Measurements from ENCODE around the gene PKN2. TPM values are rescaled to one million over a fixed set of nuclear protein-coding genes. Genes with fewer than 3 reads are reported as not detected.

The PKN2 gene
- total RNA-seq, 2 experiments from 2014 or later: 18.0 to 18.1 TPM

DNA sequence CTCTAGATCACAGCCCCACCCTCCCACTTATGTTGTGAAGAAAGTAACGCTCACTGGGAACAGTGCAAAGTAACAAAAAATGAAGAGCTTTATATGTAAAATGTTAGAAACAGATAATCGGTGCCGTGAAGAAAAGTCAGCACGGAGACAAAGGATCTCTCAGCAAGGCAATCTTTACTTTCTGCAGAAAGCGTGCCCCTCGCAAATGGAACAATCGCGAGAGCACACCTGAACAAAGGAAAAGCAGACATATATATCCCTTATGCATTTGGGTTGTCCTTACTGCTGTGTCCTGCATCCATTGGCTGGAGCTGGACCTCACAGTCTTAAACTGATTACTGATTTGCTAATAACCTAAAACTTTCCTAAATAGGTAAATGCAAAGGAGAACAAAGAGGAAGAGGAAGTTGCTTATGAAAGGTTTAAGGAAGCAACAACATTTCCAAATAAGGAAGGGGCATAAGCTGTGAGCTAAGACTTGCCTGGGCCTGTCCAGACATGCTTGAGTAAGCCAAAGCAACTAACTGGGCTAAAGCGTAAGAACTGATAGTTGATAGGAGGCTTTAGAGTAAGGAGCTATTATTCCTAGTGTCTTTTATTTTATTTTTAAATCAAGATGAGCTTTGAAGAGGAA lies 117.6 kb downstream of the PKN2 start:
- peaks cover 3% of the 10 kb centered on the region for H3K9me3 Mint-ChIP-seq
- peaks cover 9% of the 10 kb centered on the region for H3K4me1 Mint-ChIP-seq (ENCODE audit: low read depth)
- POLR2A ChIA-PET: no interaction called here
- H3K27me3 Mint-ChIP-seq: no peaks in the 10 kb centered on the region
- TF ChIP-seq, protein P1, sequence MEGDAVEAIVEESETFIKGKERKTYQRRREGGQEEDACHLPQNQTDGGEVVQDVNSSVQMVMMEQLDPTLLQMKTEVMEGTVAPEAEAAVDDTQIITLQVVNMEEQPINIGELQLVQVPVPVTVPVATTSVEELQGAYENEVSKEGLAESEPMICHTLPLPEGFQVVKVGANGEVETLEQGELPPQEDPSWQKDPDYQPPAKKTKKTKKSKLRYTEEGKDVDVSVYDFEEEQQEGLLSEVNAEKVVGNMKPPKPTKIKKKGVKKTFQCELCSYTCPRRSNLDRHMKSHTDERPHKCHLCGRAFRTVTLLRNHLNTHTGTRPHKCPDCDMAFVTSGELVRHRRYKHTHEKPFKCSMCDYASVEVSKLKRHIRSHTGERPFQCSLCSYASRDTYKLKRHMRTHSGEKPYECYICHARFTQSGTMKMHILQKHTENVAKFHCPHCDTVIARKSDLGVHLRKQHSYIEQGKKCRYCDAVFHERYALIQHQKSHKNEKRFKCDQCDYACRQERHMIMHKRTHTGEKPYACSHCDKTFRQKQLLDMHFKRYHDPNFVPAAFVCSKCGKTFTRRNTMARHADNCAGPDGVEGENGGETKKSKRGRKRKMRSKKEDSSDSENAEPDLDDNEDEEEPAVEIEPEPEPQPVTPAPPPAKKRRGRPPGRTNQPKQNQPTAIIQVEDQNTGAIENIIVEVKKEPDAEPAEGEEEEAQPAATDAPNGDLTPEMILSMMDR (IDR thresholded peaks at IDR 0.05): no peak
- H3K27ac Mint-ChIP-seq: peak overlapping the region; percentile 23
- CTCF ChIA-PET: interaction anchor here (0.8 to 2.0 kb wide), 6 partner anchors 9 to 117 kb away, joined by 3 to 17 read pairs (median 5); partner anchors contain the start of gene PKN2
- intact Hi-C loops (cut with micrococcal nuclease): loop anchor here (5.0 kb wide), 1 partner anchor 76 kb away; no protein-coding TSS in a partner anchor
- DNase-seq: no peak
- no peak overlapping the region for H3K4me3 Mint-ChIP-seq
- peaks cover 34% of the 10 kb centered on the region for H3K36me3 Mint-ChIP-seq (ENCODE audit: low read depth)
- no peak for ATAC-seq

DNA sequence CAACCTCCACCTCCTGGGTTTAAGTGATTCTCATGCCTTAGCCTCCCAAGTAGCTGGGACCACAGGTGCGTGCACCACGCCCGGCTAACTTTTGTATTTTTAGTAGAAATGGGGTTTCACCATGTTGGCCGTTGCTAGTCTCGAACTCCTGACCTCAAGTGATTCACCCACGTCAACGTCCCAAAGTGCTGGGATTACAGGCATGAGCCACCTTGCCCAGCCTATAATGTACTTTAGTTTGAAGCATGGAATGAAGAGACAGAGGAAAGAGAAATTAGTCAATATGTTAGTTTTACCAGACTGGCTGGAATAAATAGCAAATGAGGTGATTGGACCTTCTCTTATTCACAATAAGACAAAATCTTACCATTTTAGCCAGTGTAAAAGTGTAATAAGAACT lies 118.3 kb downstream of the PKN2 start:
- intact Hi-C loops (cut with micrococcal nuclease): loop anchor here (5.0 kb wide), 1 partner anchor 75 kb away; no protein-coding TSS in a partner anchor

DNA sequence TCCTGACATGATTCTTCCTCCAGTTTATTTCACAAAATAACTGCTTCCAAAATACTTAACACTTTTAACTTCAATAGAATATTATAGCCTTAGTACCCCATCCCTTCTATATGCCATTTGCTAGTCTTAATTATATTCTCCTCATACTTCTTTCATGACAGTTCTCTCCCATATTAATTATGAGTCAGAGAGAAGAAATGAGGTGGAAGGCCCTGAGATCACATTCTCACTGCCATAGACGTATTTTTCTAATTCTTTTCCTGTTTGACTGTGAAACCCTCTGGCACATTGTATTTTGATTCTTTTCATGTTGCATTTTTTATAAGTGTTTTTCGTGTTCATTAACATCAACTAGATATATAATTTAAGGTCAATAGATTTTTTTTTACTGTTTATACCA lies 118.9 kb downstream of the PKN2 start:
- POLR2A ChIA-PET: no interaction called here
- H3K27ac Mint-ChIP-seq: peak overlapping the region; percentile 59
- peaks cover 9% of the 10 kb centered on the region for H3K4me1 Mint-ChIP-seq (ENCODE audit: low read depth)
- H3K27me3 Mint-ChIP-seq: no peaks in the 10 kb centered on the region
- TF ChIP-seq, protein P1 (IDR thresholded peaks at IDR 0.05): no peak
- no peak overlapping the region for H3K4me3 Mint-ChIP-seq
- intact Hi-C loops (cut with micrococcal nuclease): loop anchor here (5.0 kb wide), 1 partner anchor 74 kb away; no protein-coding TSS in a partner anchor
- CTCF ChIA-PET: interaction anchor here (2.0 kb wide), 1 partner anchor 75 kb away, joined by 17 read pairs; no protein-coding TSS in a partner anchor
- H3K9me3 Mint-ChIP-seq: peaks cover 3% of the 10 kb centered on the region
- no peak for DNase-seq
- H3K36me3 Mint-ChIP-seq (ENCODE audit: low read depth): peaks cover 31% of the 10 kb centered on the region
- ATAC-seq: no peak

More for the DNA sequence above, 118.3 kb downstream of the PKN2 start:
- peaks cover 34% of the 10 kb centered on the region for H3K36me3 Mint-ChIP-seq (ENCODE audit: low read depth)
- H3K9me3 Mint-ChIP-seq: peaks cover 3% of the 10 kb centered on the region
- H3K4me3 Mint-ChIP-seq: no peak overlapping the region
- TF ChIP-seq, protein P1 (IDR thresholded peaks at IDR 0.05): no peak
- H3K27me3 Mint-ChIP-seq: no peaks in the 10 kb centered on the region
- no peak overlapping the region for H3K27ac Mint-ChIP-seq
- CTCF ChIA-PET: interaction anchor here (1.5 to 2.0 kb wide), 2 partner anchors 52 to 75 kb away, joined by 5 to 17 read pairs; no protein-coding TSS in a partner anchor
- H3K4me1 Mint-ChIP-seq (ENCODE audit: low read depth): peaks cover 9% of the 10 kb centered on the region
- POLR2A ChIA-PET: no interaction called here
- DNase-seq (no peak), ATAC-seq (no peak)

DNA sequence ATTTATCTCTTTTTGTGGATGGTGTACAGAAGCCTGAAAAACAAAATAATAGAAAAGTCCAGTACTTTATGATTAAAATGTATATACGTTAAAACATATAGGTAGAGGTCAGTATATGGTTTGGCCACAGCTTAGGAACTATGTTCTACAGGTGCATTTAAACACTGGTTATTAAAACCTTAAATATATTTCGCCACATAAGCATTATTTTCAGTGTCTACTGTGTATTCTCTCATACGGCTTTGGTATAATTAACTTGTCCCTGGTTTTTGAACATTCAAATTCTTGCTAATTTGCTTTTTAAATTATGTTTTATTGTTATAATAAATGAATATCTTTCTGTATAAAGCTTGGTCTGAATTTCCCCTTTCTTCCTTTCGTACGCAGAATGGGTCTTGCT lies 119.4 kb downstream of the PKN2 start:
- no peaks in the 10 kb centered on the region for H3K27me3 Mint-ChIP-seq
- POLR2A ChIA-PET: no interaction called here

More for the DNA sequence above, 119.4 kb downstream of the PKN2 start:
- TF ChIP-seq, protein P1 (IDR thresholded peaks at IDR 0.05): no peak
- Mint-ChIP-seq H3K36me3 (ENCODE audit: low read depth) (peaks cover 31% of the 10 kb centered on the region), H3K4me1 (ENCODE audit: low read depth) (peaks cover 9% of the 10 kb centered on the region), H3K27ac (no peak overlapping the region), H3K4me3 (no peak overlapping the region), H3K9me3 (peaks cover 3% of the 10 kb centered on the region)
- no peak for DNase-seq
- ATAC-seq: no peak
- CTCF ChIA-PET: no interaction called here
- intact Hi-C loops (cut with micrococcal nuclease): loop anchor here (5.0 kb wide), 1 partner anchor 74 kb away; no protein-coding TSS in a partner anchor
